NOMO-1 treated with dmso at 0.1 percent for 144 hours (cell line): ENCODE data around the gene RHOA.
"Not testable (repeated sequence)": the region's sequence is repeated elsewhere in the genome, so short reads cannot be mapped to it uniquely, and the experiment has no call there.

Experiments used
- DNase-seq: peaks from one replicate; lab custom pipeline; 2025; ENCODE audit not compliant: unreplicated experiment; lab: John Stamatoyannopoulos, UW

RHOA gene

GRCh38 chr3:49333091-49333490 lies 78.7 kb downstream of the RHOA start:
- no peak for DNase-seq

DNA sequence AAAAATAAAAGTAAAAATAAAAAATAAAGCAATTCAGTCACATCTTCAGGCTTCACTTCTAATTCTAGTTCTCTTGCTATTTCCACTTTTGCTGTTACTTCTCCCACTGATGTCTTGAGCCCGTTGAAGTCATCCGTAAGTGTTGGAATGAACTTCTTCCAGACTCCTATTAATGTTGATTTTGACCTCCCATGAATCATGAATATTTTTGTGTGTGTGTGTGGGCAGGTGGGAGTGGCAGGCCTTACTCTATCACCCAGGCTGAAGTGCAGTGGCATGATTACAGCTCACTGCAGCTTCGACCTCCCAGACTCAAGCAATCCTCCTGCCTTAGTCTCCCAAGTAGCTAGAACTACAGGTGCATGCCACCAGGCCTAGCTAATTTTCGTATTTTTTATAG lies 82.6 kb downstream of the RHOA start:
- DNase-seq: no peak

DNA sequence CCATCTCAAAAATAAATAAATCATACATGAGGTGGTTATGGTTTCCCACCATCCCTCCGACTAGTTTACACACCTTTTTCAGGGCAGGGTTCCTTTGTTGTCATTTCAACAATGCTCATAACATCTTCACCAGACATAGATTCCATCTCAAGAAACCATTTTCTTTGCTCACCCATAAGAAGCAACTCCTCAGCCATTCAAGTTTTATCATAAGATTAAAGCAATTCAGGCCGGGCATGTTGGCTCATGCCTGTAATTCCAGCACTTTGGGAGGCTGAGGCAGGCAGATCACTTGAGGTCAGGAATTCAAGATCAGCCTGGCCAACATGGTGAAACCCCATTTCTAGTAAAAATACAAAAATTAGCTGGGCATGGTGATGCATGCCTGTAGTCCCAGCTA lies 83.4 kb downstream of the RHOA start:
- DNase-seq: not testable (repeated sequence)

- DNase-seq: no peak
Measured at GRCh38 chr3:49327485-49327884, 84.3 kb downstream of the RHOA start.

DNA sequence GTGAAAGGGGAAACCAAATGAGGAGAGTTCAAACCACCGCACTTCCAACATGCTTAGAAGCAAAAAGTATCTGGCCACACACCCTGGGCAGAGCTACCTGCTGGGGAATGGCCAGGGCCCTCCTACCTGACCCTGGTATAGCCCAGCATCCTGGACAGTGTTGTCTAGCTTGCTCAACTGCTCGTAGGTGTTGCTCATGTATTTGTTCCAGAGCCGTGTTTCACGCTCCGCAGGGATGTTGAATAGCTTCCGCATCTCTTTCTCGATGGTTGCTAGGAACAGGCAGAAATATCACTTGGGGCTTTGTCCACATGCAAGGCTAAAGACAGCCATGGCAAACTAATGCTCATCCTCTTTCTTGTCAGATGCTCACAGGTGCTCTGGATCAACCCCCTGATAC lies 87.0 kb downstream of the RHOA start:
- DNase-seq: no peak

DNA sequence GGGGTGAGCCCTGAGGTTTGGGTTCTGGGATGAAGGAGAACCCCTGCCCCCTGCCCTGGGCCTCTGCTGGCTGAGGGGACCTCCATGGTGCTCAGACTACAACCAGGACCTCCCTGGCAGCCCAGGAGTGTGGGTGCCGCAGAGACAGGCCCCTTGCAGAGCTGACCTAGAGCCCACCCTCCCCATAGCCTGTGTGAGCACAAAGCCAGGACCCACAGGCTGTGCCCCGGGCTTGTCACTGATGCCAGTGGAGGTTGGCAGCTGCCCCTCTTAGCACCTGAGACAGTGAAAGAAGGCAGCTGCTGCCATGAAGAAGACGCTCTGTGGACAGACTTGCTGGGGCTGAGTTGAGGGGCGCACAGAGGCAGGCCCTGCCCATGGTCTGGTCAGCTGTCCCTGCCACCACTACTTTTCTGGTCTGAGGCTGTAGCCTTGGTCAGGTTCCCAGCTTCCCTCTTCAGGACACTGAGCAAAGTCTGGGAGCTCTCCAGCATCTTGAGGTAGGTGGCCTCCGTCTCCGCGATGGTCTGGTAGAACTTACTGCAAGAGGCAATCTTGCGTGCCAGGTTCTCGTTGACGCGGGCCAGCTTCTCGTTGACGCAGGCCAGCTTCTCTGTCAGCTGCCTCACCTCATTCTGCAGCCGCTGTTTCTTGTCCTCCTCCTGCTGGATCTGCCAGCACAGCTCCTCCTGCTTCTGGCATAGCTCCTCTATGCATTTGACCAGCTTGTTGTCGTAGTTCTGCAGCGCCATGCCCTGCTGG lies 94.9 kb downstream of the RHOA start:
- no peak for DNase-seq

GRCh38 chr3:49313896-49314688 lies 97.7 kb downstream of the RHOA start:
- no peak for DNase-seq

- no peak for DNase-seq
Measured at GRCh38 chr3:49311283-49311682, 100.5 kb downstream of the RHOA start.

DNA sequence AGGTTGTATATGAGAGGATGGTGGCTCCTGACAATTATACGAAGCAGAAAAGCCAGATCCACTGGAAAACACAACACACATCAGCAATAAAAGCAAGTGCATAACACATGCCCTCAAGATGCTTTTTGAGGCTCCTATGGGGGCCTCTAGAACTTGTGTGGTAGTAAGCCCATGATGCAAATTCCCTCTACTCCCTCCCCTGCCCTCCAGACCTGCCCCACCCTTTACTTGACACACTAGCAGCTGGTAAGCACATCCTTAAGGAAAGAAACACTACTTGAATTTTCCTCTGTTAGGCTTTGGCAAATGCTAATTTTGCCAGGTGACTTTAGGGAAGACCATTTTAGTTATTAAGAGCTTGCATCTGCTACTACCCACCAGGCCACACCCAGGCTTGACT lies 101.1 kb downstream of the RHOA start:
- DNase-seq: no peak
